GM18505 (cell line): ENCODE measurements around the gene PTBP2.

Experiments
- ATAC-seq: cut with Tn5 transposase; IDR thresholded peaks from one replicate; pipeline ENCODE4 v1.9.1; 2021; ENCODE audit not compliant: unreplicated experiment
- POLR2A ChIP-seq: IDR thresholded peaks from 4 replicates; pipeline ENCODE4 v1.6.1; 2011; ENCODE audit warnings: borderline replicate concordance; ENCODE audit not compliant: insufficient read depth, insufficient read length; ENCODE audit errors: extremely low read depth

Gene PTBP2

GRCh38 chr1:96861836-96862235 lies 140.3 kb downstream of the PTBP2 start:
- no peak for TF ChIP-seq POLR2A
- ATAC-seq = no peak

GRCh38 chr1:96863449-96863848 lies 141.9 kb downstream of the PTBP2 start:
- ATAC-seq = no peak
- TF ChIP-seq POLR2A = no peak
